ENCODE results near the gene JMJD8. TPM values are rescaled to one million over a fixed set of nuclear protein-coding genes. Genes with fewer than 3 reads are reported as not detected.
A peak's percentile ranks its signal among the peaks of the same experiment; 100 is the strongest.

The JMJD8 gene
- total and polyA plus RNA-seq, 10 of the 15 experiments (the other 5 are each of a cell fraction or from before 2014, with no cell fraction given): 1.00 to 50.4 (median 30.7) TPM

DNA sequence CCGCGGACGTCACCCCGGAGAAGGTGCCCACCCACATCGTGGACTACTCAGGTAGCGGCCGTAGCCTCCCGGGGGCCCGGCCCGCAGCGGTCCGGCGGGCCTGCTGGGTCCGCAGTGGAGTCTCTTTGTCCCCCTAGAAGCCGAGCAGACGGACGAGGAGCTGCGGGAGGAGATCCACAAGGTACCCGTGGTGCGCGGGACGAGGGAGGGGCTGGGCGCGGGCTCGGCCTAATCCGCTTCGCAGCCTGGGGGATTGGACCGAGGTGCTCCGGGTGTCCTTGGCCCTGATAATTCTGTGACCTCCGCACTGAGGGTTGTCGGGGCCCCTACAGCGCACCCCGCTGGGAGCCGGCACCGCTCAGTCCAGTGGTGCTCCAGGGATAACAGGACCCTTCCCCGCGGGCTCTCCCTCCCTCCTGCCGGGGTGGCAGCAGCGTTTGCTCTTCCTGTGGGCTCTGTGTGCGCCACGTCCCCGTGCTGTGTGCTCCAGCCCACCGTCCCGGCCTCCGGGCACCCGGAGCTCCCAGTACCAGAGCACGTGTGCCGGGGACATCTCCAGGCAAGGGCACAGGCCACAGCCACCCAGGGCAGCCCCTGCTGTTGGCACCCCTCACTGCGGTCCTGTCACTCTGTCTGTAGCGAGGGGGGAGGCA lies 15.5 kb downstream of the JMJD8 start:
- intact Hi-C loops (cut with micrococcal nuclease; ENCODE audit: unreplicated experiment) (loop anchor here (10.0 kb wide), 1 partner anchor 274 kb away; the partner anchor contains the start of gene NME4), in situ Hi-C loops (cut with MboI) (loop anchor here (10.0 kb wide), 1 partner anchor 274 kb away; the partner anchor contains the start of gene NME4)
- 2% methylated on average over 43 of the region's 50 CpGs for WGBS (ENCODE audit: insufficient coverage, insufficient replicate concordance, low lambda C conversion rate, missing lambda C conversion rate)
- H3K4me3 ChIP-seq: peak overlapping the region; percentile 90
- CTCF ChIA-PET: interaction anchor here (0.6 to 1.8 kb wide), 5 partner anchors 9 to 293 kb away, joined by 3 to 11 read pairs (median 4); partner anchors contain the start of genes METTL26 and WDR90
- peak overlapping the region; percentile 82 for H3K4me2 ChIP-seq (ENCODE audit: control insufficient read depth, insufficient read depth)
- peaks cover 2% of the 10 kb centered on the region; the same call in 1 of the 2 replicates for H3K4me1 ChIP-seq (ENCODE audit: control insufficient read depth, insufficient read depth, low read length)
- no peak overlapping the region for H2AFZ ChIP-seq (ENCODE audit: control insufficient read depth, low read depth, low read length)
- RAD21 ChIA-PET (ENCODE audit: unreplicated experiment): no interaction called here
- peak overlapping the region; percentile 97 for H3K9ac ChIP-seq (ENCODE audit: control insufficient read depth, insufficient read depth, low read length)
- peaks cover 16% of the 10 kb centered on the region for H3K79me2 ChIP-seq (ENCODE audit: control insufficient read depth, insufficient read depth, low read length)
- ATAC-seq: peak; percentile 19
- no peak for DNase-seq (ENCODE audit: low read depth, low spot score)
- H3K36me3 ChIP-seq (ENCODE audit: control insufficient read depth in 2 of 2, insufficient read depth in 2 of 2, low read length in 1 of 2): peaks cover 0 to 18% of the 10 kb centered on the region in 2 experiments; a peak in 3 of 4 replicates
- SMC1A ChIA-PET (ENCODE audit: uncharacterized antibody, unreplicated experiment): no interaction called here
- TF ChIP-seq HDAC2 (IDR thresholded peaks at IDR 0.05) (no peak), SMAD1 (IDR thresholded peaks at IDR 0.05; ENCODE audit: low read depth, partially characterized antibody) (no peak), ZNF207 (IDR thresholded peaks at IDR 0.05; ENCODE audit: borderline replicate concordance) (no peak), NBN (IDR thresholded peaks at IDR 0.05) (no peak), EP300 (IDR thresholded peaks at IDR 0.05; ENCODE audit: borderline replicate concordance in 1 of 2, control insufficient read depth in 1 of 2, low read depth in 2 of 2, low read length in 2 of 2) (no peak), ZBTB40 (IDR thresholded peaks at IDR 0.05; ENCODE audit: borderline replicate concordance) (no peak)
- TF ChIP-seq, protein P1, sequence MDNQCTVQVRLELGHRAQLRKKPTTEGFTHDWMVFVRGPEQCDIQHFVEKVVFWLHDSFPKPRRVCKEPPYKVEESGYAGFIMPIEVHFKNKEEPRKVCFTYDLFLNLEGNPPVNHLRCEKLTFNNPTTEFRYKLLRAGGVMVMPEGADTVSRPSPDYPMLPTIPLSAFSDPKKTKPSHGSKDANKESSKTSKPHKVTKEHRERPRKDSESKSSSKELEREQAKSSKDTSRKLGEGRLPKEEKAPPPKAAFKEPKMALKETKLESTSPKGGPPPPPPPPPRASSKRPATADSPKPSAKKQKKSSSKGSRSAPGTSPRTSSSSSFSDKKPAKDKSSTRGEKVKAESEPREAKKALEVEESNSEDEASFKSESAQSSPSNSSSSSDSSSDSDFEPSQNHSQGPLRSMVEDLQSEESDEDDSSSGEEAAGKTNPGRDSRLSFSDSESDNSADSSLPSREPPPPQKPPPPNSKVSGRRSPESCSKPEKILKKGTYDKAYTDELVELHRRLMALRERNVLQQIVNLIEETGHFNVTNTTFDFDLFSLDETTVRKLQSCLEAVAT (IDR thresholded peaks at IDR 0.05): no peak
- POLR2A ChIA-PET: interaction anchor here (1.0 to 1.2 kb wide), 2 partner anchors 19 to 32 kb away, joined by 3 to 4 read pairs; partner anchors contain the start of genes METTL26 and WDR90
- FAIRE-seq: no peak
- H3K27ac ChIP-seq (ENCODE audit: control insufficient read depth, insufficient read depth): peak overlapping the region; percentile 73
- BruUV-seq (replicated peaks): no TSS peak
- no peaks in the 10 kb centered on the region for H3K9me3 ChIP-seq (replicated peaks; ENCODE audit: control insufficient read depth, insufficient read depth, low read length)
- H4K20me1 ChIP-seq (ENCODE audit: control insufficient read depth, insufficient read depth): no peaks in the 10 kb centered on the region; the same call in 1 of the 2 replicates
- no peaks in the 10 kb centered on the region for H3K27me3 ChIP-seq (replicated peaks in 1 of 2; ENCODE audit: control insufficient read depth in 2 of 2, insufficient read depth in 2 of 2, low read length in 1 of 2)
